CD4-positive, alpha-beta T cell treated with Interleukin-21 for 1 hour (primary cell): ENCODE results near the gene MSX2.

Experiments
- DNase-seq: peaks from one replicate; pipeline ENCODE4 v3.0.0-alpha.2; 2020

MSX2 gene

DNA sequence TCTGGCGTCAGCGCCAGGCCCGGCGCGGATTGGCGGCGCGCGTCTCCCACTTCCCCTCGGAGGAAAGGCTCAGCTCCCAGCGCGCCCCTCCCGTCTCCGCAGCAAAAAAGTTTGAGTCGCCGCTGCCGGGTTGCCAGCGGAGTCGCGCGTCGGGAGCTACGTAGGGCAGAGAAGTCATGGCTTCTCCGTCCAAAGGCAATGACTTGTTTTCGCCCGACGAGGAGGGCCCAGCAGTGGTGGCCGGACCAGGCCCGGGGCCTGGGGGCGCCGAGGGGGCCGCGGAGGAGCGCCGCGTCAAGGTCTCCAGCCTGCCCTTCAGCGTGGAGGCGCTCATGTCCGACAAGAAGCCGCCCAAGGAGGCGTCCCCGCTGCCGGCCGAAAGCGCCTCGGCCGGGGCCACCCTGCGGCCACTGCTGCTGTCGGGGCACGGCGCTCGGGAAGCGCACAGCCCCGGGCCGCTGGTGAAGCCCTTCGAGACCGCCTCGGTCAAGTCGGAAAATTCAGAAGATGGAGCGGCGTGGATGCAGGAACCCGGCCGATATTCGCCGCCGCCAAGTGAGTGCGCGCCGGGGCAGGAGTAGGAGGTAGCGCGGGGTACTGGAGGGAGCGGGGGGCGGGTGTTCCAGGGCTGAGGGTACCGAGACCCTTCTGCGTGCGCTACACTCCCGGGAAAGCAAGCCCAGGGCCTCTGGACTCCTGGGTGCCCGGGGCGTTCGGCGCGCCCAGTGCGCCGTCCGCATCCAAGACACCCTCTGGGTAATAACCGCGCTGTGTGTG lies at the start of gene MSX2:
TSS of gene MSX2 (plus strand) at position 99 of the 777 bp plus-strand sequence. CDS start at position 177, 78 bp downstream.
- peak; percentile 27 for DNase-seq

DNA sequence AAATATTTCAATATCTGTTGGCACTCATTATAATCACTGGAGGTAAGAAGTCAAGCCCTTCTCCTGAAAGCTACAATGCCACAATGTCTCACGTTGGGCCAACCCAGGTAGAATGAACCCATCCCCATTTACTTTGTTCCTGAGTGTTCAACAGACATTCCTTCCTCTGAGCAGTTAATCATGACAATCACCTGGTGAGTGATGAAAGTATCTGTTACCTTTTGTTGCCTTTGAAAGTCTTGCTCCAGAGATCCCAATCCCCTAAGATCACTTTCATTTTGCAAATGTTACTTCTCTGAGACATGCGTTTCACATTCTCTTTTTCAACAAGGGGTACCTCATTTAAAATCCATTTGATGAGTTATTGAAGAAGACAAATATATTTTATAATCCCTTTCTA lies 49.3 kb upstream of the MSX2 start:
- no peak for DNase-seq

DNA sequence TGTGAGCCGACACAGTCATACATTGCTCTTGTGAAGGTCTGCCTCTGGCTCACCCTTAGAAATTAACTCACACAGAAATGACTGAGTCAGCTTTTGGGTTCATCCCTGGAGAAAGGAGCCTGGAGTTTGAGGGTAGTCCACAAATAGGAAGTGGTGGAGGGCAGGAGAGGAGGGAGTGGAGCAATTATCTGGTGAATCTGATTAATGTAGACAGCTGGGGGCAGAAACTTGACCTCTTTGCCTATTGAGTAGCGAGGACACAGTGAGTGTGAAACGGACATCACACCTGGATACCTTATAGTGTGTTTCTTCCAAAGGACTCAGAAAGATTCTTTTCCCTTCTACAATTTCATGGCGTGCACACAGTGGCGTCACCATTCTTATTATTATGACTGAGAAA lies 48.5 kb upstream of the MSX2 start:
- no peak for DNase-seq

DNA sequence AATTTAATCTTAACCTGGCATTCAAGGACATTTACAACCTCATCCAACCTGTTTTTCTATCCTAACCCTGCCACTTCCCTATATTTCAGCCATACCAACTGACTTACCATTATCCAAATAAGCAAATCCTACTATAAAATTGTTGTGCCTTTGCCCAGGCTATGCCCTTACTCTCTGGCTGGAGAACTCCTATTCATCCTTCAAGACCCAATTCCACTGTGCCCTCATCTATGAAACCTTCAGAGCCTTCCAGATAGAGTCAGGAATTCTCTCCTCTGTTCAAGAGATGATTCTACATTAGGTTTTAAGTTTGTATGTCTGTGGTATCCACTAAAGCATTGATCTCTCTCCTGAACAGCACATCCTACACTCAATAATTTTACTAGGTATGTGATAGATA lies 46.3 kb upstream of the MSX2 start:
- DNase-seq: no peak

DNA sequence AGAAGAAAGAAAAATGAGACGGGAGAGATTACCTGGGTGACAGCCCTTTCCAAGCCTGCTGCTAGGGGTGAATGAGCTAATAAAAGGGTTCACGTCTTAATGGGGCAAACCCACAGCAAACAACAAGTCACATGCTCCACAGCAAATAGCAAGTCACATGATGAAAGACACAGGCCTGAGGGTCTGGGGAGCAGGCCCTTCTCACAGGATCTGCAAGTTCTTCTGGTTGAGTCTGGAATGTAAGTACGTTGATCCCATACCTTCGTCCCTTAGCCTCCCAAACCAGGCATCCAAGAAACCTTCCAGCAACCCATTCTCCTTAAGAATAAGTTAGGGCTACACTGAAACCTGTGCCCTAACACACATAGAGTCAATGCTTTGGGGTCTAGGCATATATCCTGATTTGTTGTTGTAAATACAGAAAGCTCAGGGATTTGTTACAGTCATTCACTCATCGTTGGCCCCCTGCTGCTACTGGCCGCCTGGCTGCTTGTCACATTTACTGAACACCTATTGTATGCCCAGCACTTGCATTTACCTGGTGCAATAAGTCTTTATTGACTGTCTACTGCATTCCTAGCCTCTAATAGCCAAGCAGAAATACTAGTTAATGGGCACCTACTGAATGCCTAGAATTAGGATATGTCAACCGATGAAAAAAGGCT lies 43.3 kb upstream of the MSX2 start:
- DNase-seq: no peak

DNA sequence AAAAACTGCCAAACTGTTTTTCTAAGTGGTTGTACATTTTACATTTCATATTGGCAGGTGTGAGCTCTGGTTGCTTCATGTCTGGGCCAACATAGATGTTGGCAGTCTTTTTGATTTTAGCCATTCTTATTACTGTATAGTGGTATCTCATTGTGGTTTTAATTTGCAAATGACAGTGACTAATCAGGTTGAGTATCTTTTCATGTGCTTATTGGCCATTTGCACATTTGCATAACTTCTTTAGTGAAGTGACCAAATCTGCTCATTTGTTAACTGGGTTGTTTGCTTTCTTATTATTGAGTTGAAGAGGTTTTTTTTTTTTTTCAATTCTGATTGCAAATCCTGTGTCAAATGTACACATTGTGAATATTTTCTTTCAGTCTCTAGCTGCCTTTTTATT lies 36.9 kb upstream of the MSX2 start:
- no peak for DNase-seq

DNA sequence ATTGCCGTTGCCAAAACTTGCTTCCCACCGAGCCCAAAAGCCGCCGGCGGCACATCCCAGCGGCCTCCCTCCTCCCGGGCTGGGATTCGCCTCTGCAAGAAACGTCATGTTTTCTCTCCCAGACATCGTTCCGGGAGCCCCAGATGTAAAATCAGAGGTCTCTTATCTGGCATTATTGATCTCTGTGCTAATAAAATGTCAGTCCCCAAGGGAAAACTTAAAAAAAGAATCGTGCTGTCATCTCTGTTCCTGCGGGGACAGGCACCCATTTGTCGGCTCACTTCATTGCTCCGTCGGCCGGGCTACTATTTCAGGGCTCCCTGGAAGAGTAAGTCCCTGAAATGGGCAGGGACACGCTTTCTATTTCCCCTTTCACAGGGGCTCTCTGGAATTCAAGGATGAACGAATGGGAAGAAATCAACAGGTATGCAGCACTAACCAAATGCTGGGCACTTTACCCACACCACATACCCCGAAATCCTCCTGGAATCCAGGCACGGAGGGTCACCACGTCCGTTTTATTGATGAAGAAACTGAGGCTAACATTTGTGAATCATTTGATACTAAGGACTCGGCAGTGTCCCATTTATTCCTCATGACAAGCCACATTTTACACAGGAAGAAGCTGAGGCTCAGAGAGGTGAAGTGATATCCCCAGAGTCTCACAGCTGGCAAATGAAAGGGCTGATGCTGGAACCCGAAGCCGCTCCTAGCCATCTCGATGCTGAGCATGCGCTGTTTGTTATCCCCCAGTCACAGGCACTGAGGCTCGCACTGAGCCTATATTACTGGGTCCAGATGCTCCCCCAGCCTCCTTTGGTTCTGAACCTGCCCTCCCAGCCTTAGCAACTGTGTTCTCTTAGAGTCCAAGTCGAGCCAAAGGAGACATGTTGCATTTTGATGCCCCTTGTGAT lies 35.7 kb upstream of the MSX2 start:
- DNase-seq: no peak

DNA sequence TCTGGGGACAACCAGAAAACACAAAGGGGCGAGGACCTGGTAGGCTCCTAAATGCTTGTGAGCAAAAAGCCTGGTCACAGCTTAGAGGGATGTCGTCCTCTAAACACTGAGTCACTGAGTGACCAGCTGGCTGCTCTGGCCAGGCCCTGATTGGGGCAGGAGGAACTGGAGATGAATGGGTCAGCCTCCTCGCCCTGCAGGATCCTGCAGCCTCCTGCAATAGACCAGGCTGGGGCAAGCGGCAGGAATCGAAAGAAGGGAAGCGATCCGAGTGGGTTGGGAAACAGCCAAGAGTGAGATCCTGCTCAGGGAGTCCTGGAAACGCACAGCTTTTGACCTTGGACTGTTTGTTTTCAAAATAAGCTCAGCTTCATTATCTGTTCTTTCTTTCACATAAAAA lies 34.1 kb upstream of the MSX2 start:
- no peak for DNase-seq

DNA sequence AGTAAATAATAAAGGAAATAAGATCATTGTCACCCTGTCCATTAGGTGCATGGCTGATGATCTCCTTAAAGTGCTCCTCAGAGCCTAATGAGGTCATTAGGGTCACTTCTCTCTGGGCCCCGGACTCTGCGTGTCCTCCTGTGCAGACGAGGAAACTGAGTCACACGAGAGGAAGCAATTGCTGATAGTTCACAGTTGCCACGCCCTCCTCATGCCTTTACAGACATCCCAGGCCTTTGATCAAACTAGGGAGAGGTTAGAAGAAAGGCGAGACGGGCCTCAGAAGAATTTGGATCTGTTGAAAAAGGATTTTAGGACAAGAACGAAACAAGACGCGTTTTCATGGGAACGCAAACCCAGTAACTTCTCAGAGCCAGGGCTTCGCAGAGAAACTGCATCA lies 32.0 kb upstream of the MSX2 start:
- DNase-seq: no peak

DNA sequence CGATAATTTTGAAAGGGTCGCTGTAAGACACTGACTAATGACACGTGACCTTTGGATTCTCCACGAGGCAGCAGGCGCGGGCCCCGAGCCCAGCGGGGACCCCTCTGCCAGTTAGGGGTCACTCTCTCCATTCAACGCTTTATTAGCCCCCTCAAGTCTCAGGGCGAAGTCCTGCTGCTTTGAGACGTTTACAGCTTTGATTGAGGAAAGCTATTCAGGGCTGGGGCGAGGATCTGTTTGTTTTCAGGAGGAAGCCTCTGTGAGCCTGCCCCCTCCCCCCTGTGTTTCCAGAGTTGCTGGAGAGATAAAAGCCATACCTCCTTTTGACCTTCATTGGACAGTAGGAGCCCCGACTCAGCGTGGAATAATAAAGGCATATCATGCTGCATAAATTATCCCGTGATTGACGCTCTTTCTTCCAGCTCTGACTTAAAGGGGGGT lies 31.4 kb upstream of the MSX2 start:
- no peak for DNase-seq

DNA sequence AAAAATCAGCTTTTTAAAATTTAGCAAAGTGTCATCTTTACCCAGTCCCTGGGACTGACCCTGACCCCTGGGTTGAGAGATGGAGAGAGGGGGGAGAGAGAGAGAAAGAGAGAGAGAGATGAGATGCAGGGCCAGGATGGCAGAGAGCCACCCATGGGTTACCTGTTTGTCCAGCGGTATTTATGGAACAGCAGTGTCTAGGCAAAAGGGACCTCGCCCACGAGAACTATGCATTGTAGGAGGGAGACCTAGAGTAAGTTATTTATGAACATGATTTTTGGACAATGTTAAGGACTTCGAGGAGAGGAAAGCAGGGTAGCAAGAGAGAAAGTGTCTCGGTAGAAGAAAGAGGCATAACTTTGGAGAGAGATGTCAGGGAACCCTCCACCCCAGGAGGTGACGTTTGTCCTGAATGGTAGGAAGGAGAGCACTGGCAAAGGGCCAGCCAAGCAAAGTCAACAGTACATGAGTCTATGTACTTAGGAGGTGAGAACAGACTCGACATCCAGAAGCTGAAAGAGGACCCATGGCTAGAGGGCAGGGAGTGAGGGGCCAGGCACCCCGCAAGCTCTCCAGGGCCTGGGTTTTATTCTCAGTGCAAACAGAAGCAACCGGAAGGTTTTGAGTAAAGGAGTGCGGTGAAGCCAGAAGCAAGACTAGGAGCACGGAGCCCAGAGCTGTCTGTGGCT lies 30.5 kb upstream of the MSX2 start:
- no peak for DNase-seq

DNA sequence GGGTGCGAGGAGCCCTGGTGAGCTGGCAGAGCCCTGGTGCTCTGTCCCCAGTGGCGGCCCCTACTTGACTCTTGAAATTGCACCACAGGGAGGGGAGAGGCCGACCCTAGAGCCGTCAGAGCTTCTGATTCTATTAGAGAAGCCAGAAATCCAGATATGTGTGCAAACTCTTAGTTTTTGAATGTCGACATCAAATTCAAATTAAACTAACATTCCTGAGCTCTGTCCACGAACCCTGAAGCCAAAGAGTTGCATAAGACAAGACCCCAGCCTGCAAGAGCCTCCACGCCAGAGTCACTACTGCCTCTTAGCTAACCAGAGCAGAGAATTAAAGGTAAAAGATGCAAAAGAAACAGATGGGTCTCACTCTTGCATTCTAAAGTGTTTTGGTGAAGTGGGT lies 29.8 kb upstream of the MSX2 start:
- DNase-seq: no peak

DNA sequence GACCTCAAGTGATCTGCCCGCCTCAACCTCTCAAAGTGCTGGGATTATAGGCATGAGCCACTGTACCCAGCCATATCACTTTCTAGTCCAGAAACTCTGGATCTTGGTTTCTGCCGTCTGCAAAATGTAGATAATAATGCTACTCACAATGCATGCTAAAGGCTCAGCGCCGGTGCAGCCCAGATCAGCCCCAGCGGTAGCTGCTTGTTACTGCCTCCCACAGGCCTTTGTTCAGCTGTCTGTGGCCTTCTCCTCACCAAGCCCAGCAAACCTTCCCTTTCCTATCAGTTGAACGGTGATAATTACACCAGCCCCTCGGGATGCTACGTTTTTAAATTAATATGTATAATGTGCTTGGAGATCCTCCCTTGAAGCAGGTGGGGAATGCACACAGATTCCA lies 26.2 kb upstream of the MSX2 start:
- DNase-seq: no peak

DNA sequence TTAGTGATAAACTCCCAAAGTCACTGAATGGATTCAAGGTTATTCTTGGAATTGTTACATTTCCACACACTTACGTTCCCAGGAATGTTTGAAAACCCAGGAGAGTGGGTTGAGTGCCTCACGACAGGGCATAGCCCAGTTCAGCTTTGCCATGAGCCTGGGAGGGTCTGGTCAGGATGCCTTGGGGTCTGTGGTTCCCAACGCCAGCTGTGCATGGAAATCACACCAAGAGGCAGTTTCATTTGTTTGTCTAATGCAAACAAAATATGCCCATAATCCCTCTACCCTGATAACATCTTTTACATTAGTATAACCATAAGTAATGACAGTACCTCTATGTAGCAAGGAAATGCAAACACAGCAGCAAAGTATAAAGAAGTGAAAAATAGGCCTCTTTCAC lies 25.3 kb upstream of the MSX2 start:
- no peak for DNase-seq

DNA sequence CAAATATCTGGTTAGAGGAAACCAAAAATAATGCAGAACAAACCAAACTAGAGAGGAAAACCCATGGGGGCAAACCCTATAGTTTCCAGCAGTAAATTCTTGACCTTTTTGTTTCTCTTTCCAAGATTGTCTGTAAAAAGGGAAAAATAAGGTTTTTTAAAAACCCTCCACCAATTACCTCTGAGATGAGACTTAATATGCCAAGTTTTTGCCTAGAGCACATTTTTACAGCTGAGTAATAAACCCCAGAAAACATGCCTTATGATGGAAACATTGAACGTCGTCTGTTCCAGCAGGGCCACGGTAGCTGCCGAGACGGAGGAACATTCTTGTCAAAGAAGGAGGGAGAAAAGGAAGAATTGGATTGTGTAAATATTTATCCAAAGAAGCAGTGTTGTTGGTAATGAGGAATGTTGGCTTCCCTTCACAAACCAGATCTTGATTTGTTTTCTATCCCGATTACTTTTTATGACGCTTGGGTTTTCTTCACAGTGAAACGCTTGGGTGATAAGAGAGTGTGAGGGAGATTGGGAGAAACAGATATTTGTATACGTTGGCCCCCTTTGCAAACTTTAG lies 17.3 kb upstream of the MSX2 start:
- DNase-seq: no peak

DNA sequence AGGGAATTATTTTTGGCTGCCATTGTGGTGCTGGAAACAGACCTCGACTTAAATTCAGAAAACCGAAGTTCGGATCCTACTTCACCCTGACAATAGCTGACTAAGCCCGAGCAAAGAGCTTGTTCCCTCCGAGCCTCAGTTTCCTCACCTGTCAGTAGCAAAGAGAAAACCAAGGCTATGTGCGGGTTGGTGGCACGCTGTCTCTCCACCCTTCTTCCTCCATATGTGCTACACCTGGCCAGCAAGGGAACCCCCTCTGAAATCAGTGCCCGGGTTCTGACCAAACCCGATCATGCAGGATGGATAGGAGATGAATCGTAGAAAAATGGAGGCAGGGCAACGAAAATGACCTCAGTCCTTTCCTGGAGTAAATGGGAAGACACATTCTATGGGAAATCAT lies 16.7 kb upstream of the MSX2 start:
- DNase-seq: no peak

DNA sequence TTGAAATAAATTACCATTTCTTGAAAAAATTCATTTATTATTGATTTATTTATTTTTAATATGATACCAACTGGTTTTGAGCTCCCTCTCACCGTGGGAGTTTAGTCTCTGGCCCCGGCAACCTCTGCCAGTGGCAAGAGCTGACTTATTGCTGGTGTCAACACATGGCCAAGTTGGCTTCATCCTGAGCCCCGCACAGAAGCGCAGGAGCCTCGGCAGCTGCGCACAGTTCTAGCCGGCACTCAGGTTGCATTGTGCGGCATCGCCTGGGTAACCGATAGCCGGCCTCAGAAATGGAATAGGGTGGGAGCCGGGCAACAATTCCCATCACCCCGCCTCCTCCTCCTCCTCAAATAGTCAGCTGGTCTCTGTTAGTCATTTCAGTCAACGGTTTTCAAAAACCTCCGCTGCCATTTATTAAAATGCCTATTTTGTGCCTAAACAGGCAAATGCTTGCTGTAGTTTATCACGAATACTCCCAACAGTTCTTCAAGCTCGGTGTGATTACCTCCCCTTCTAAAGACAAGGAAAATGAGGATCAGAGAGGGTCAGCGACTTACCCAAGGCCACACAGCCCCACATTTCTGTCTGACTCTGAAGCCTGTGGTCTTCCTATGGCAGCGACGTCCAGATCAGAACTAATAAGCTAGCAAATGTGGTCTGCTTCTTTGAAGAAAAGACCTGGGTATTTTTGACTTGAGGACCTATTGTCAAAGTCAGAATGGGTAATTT lies 15.7 kb upstream of the MSX2 start:
- DNase-seq: no peak

DNA sequence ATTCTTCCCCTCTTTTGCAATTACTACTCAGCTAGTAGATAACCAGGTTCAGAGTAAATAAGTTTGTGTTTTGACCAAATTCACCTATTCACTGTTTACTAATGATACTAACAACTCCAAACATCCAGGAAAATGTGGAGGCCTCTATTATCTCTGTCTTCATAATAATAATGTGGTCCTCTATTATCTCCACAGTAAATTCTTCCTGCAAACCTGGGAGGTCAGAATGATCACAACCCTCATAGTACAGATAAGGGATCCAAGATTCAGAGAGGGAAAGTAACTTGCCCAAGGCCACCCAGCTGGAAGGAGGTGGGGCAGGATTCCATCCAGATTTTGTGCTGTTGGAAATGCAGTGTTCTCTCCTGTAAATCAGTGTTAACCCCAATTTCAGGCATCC lies 9.6 kb upstream of the MSX2 start:
- no peak for DNase-seq

DNA sequence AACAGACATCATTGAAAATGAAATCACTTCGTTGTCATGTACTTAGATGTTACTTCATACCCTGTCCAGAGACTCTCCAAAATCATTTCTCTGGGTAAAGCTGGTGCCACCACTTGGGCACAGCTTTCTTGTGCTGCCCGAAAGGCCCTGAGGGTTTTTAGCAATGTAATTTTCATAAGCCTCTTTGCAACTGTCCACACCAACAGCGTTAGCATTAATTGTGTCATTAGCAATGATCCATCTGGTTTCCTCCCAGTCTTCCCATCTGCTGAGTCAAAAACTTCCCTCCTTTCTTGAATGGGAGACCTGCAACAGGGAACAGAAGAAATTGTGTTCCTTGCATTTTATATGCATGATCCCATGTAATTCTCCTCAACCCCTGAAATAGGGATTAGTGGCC lies 8.6 kb upstream of the MSX2 start:
- no peak for DNase-seq

DNA sequence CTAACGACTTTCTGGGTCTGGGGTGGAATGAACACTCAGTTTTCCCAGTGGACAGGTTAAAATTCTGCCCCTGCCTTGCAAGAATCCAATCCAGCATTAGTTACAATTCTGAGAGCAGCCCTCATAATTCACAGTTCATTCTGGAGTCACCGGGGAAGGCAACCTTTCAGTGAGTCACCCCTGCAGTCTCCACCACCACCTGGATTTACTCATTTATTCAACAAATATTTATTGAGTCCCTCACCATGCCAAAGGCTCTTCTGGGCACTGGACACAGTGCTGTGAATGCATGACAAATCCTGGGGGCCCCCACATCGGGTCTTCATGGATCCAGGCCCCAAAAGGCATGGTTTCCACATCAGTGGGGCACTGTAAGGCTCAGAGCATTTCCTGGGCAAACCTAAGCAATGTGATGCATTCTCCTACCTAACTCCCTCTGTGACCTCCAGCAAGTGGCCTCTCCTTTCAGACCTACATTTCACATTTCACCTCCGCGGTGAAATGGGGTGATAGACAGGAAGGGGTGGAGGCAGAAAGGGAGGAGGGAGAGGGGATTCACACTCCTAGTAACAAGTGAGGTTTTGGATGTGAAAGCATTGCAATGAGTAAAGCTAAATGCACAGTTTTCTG lies 6.4 kb upstream of the MSX2 start:
- no peak for DNase-seq

DNA sequence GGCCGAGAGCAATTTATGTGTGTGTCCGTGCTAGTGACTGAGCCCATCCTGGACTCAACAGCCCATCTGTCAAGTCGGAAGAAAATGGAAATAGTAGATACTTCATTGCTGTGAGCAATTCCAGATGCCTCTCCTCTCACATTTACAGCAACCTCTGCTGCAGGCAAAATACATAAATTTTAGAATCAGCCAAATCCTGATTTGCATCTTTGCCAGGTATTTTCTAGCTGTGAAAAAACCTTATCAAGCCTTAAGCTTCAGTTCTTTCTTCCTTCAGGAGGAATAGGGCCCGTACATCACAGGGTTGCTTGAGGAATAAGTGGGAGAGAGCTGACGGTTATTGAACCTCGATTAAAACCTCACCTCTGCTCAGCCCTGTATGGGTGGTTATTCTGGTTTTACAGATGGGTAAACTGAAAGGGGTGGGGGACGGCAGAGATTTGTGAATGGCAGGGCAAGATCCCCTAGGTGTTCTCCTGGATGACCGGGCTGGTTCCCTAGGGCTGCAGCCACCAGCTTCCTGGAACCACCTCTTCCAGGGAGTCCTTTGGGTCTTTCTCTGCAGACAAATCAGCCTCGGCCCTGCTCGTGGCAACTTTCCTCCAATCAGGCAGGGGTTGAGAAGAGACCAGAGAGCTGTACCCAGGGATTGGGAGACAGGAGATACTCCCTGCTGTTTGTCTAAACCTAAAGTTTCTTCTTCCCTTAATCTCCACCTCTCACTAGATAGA lies 5.3 kb upstream of the MSX2 start:
- no peak for DNase-seq
